SK-N-SH (cell line): ENCODE measurements around the gene TEKTIP1. TPM values are rescaled to one million over a fixed set of nuclear protein-coding genes. Genes with fewer than 3 reads are reported as not detected.
"Not testable (repeated sequence)": the region's sequence is repeated elsewhere in the genome, so short reads cannot be mapped to it uniquely, and the experiment has no call there.

Experiments used
- CTCF ChIA-PET: fragments of 300-600, 350-600 bp; formaldehyde crosslinking; extraction: SDS; loops from one replicate; lab custom pipeline; 2021; lab: Yijun Ruan, JAX
- POLR2A ChIA-PET: fragments of 350-600 bp; sonication (Branson Sonifier 250); formaldehyde crosslinking; extraction: SDS; loops from one replicate; lab custom pipeline; 2020; ENCODE audit warnings: antibody characterized with exemption, inconsistent platforms; lab: Yijun Ruan, JAX
- DNase-seq: peaks from one replicate; pipeline ENCODE4 v3.0.0; 2012
- H2AFZ ChIP-seq: fragments of 200-600 bp; sonication (generic); 2 replicates; pipeline ENCODE4 v1.8.1; 2016; ENCODE audit warnings: antibody characterized with exemption, mild to moderate bottlenecking, low read depth
- H3F3A ChIP-seq: fragments of 200-600 bp; sonication (generic); replicated peaks from 2 replicates; pipeline ENCODE3; 2016; ENCODE audit warnings: antibody characterized with exemption, mild to moderate bottlenecking; ENCODE audit not compliant: insufficient read depth
- H3K27ac ChIP-seq, 2 experiments: fragments of 200-500 bp in 1 of 2; fragments of 200-600 bp in 1 of 2; sonication (Bioruptor generic) in 1 of 2; sonication (generic), shearing (Covaris generic) in 1 of 2; 2 replicates each; pipeline versions ENCODE4 v1.5.1 to v1.6.1; 2014 to 2016; ENCODE audit warnings: low read depth in 2 of 2, inconsistent platforms in 1 of 2, low read length in 1 of 2, mild to moderate bottlenecking in 1 of 2, mixed read lengths in 1 of 2
- H3K27me3 ChIP-seq: fragments of 200-600 bp; sonication (generic), shearing (Covaris generic); 2 replicates; pipeline ENCODE4 v1.6.1; 2016; ENCODE audit warnings: mixed run types; ENCODE audit not compliant: insufficient read depth
- H3K36me3 ChIP-seq, 2 experiments: fragments of 200-500 bp in 1 of 2; fragments of 200-600 bp in 1 of 2; sonication (Bioruptor generic) in 1 of 2; sonication (generic) in 1 of 2; replicated peaks in 1 of 2; 2 replicates each; pipeline versions ENCODE3 to v1.5.1; 2014 to 2016; ENCODE audit warnings: low read length in 1 of 2, mild to moderate bottlenecking in 1 of 2; ENCODE audit not compliant: insufficient read depth in 2 of 2, control insufficient read depth in 1 of 2
- H3K4me1 ChIP-seq, 2 experiments: fragments of 200-500 bp in 1 of 2; fragments of 200-600 bp in 1 of 2; sonication (Bioruptor generic) in 1 of 2; sonication (generic), shearing (Covaris generic) in 1 of 2; 2 replicates each; pipeline versions ENCODE4 v1.5.1 to v1.6.1; 2014 to 2016; ENCODE audit warnings: low read depth in 1 of 2, low read length in 1 of 2, mixed run types in 1 of 2; ENCODE audit not compliant: insufficient read depth in 2 of 2, control insufficient read depth in 1 of 2
- H3K4me2 ChIP-seq: fragments of 200-600 bp; sonication (generic), shearing (Covaris generic); 2 replicates; pipeline ENCODE4 v1.6.1; 2017; ENCODE audit warnings: mixed run types
- H3K4me3 ChIP-seq, 2 experiments: fragments of 200-500 bp in 1 of 2; fragments of 200-600 bp in 1 of 2; sonication (Bioruptor generic) in 1 of 2; sonication (generic), shearing (Covaris generic) in 1 of 2; 2 replicates each; pipeline versions ENCODE4 v1.5.1 to v1.8.1; 2014 to 2016; ENCODE audit warnings: low read depth in 2 of 2, inconsistent platforms in 1 of 2, low read length in 1 of 2, mild to moderate bottlenecking in 1 of 2, mixed read lengths in 1 of 2, moderate library complexity in 1 of 2
- H3K79me2 ChIP-seq: fragments of 200-600 bp; sonication (generic); 2 replicates; pipeline ENCODE4 v1.8.1; 2017; ENCODE audit warnings: mild to moderate bottlenecking; ENCODE audit not compliant: insufficient read depth
- H3K9ac ChIP-seq: fragments of 200-600 bp; sonication (generic); 2 replicates; pipeline ENCODE4 v1.6.1; 2017; ENCODE audit warnings: mixed run types
- H3K9me2 ChIP-seq: fragments of 200-600 bp; sonication (generic); 2 replicates; pipeline ENCODE4 v1.6.1; 2017; ENCODE audit warnings: mixed run types
- H3K9me3 ChIP-seq: fragments of 200-600 bp; sonication (generic); 2 replicates; pipeline ENCODE4 v1.6.1; 2017; ENCODE audit warnings: mixed run types, mild to moderate bottlenecking, moderate library complexity
- H4K20me1 ChIP-seq: fragments of 200-600 bp; sonication (generic); 2 replicates; pipeline ENCODE4 v1.6.1; 2017; ENCODE audit warnings: mild to moderate bottlenecking, mixed run types; ENCODE audit not compliant: insufficient read depth
- CHD2 ChIP-seq: fragments of 150-350 bp; IDR thresholded peaks from 2 replicates; pipeline ENCODE4 v1.6.1; 2018; ENCODE audit warnings: low read length; ENCODE audit not compliant: partially characterized antibody
- FOXM1 ChIP-seq: IDR thresholded peaks from 2 replicates; pipeline ENCODE4 v1.4.0; 2012; ENCODE audit warnings: low read depth, mild to moderate bottlenecking
- GABPA ChIP-seq: IDR thresholded peaks from 2 replicates; pipeline ENCODE4 v1.4.0; 2012; ENCODE audit warnings: low read depth, mild to moderate bottlenecking
- GATA2 ChIP-seq: sonication (generic); formaldehyde crosslinking; IDR thresholded peaks from 2 replicates; pipeline ENCODE4 v1.5.0; 2020; ENCODE audit warnings: mild to moderate bottlenecking, missing genetic modification reagents
- MXI1 ChIP-seq: IDR thresholded peaks from 2 replicates; pipeline ENCODE4 v1.6.1; 2012; ENCODE audit warnings: mild to moderate bottlenecking, low read depth, low read length, improper control_type of control experiment
- NRF1 ChIP-seq: IDR thresholded peaks from 2 replicates; pipeline ENCODE4 v1.6.1; 2012; ENCODE audit warnings: low read depth, mild to moderate bottlenecking, low read length
- RAD21 ChIP-seq: IDR thresholded peaks from 2 replicates; pipeline ENCODE4 v1.6.1; 2012; ENCODE audit warnings: mild to moderate bottlenecking, low read length
- SIN3A ChIP-seq: IDR thresholded peaks from 2 replicates; pipeline ENCODE4 v1.6.1; 2012; ENCODE audit warnings: low read depth, mild to moderate bottlenecking, low read length, moderate library complexity, borderline replicate concordance
- TCF12 ChIP-seq: IDR thresholded peaks from 2 replicates; pipeline ENCODE4 v1.4.0; 2012
- WGBS: methylation state at CpG from one replicate; pipeline ENCODE4 v1.1.6; 2017; ENCODE audit warnings: low lambda C conversion rate; 5-methylcytosine and 5-hydroxymethylcytosine counted together
- polyA plus RNA-seq, 3 experiments: library from polyadenylated mRNA; depleted of rRNA; stranded (reverse); fragments of >200 nt; gene quantifications; 2 replicates each; pipeline ENCODE4 v1.2.3, GENCODE V29; 2012
- TF ChIP-seq, protein P1 (sequence below): IDR thresholded peaks from 2 replicates; pipeline ENCODE4 v1.4.0; 2012; ENCODE audit warnings: low read depth, borderline replicate concordance
- TF ChIP-seq, protein P2 (sequence below): fragments of 200-600 bp; sonication (generic); IDR thresholded peaks from 2 replicates; pipeline ENCODE4 v1.6.1; 2017; ENCODE audit warnings: antibody characterized with exemption, mild to moderate bottlenecking, moderate library complexity
- TF ChIP-seq, protein P3 (sequence below): IDR thresholded peaks from 2 replicates; pipeline ENCODE4 v1.6.1; 2012; ENCODE audit warnings: mild to moderate bottlenecking, low read depth, low read length, moderate library complexity

Gene TEKTIP1
- polyA plus RNA-seq, 1 of the 3 experiments (the other 2 are of a cell fraction), result 0.12 TPM

DNA sequence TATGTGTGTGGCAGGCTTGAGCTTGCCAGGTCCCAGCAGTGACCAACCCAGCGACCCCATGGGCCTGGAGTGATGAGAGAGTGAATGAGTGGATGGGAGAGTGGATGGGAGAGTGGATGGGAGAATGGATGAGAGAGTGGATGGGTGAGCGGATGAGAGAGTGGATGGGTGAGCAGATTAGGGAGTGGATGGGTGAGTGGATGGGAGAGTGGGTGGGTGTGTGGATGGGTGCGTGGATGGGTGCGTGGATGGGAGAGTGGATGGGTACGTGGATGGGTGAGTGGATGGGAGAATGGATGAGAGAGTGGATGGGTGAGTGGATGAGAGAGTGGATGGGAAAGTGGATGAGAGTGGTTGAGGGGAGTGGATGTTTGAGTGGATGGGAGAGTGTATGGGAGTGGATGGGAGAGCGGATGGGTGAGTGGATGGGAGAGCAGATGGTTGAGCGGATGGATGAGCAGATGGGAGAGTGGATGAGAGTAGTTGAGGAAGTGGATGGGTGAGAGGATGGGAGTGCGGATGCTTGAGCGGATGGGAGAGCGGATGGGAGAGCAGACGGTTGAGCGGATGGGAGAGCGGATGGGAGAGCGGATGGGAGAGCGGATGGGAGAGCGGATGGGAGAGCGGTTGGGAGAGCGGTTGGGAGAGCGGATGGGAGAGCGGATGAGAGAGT is 10.3 kb upstream of the TEKTIP1 start:
- no peaks in the 10 kb centered on the region for H3K4me1 ChIP-seq
- H3K9ac ChIP-seq, result no peak overlapping the region

DNA sequence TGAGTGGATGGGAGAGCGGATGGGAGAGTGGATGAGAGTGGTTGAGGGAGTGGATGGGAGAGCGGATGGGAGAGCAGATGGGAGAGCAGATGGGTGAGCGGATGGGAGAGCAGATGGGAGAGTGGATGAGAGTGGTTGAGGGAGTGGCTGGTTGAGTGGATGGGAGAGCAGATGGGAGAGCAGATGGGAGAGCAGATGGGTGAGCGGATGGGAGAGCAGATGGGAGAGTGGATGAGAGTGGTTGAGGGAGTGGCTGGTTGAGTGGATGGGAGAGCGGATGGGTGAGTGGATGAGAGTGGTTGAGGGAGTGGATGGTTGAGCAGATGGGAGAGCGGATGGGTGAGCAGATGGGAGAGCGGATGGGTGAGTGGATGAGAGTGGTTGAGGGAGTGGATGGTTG is 9.7 kb upstream of the TEKTIP1 start:
- H3F3A ChIP-seq, H3K4me3 ChIP-seq, H3K9ac ChIP-seq, DNase-seq, CTCF ChIA-PET, H3K9me2 ChIP-seq, H3K79me2 ChIP-seq, H3K27ac ChIP-seq, H3K27me3 ChIP-seq, H3K9me3 ChIP-seq, H2AFZ ChIP-seq, H4K20me1 ChIP-seq, POLR2A ChIA-PET, H3K4me2 ChIP-seq, H3K4me1 ChIP-seq: not testable (repeated sequence)
- peaks cover 4 to 45% of the 10 kb centered on the region in 2 experiments for H3K36me3 ChIP-seq
- WGBS, result over 99% methylated on average over 7 of the region's 7 CpGs

More for the DNA sequence above, 10.3 kb upstream of the TEKTIP1 start:
- no peaks in the 10 kb centered on the region for H3F3A ChIP-seq
- ChIA-PET POLR2A (no interaction called here), CTCF (interaction anchor here (0.7 to 1.2 kb wide), 3 partner anchors 12 to 17 kb away, joined by 3 to 4 read pairs (median 3); no protein-coding TSS in a partner anchor)
- H3K9me3 ChIP-seq, result no peaks in the 10 kb centered on the region
- H3K4me2 ChIP-seq, result no peak overlapping the region
- H3K36me3 ChIP-seq, result peaks cover 4 to 48% of the 10 kb centered on the region in 2 experiments
- peaks cover 6% of the 10 kb centered on the region; the same call in 1 of the 2 replicates for H3K79me2 ChIP-seq
- H3K4me3 ChIP-seq, result no peak overlapping the region
- no peaks in the 10 kb centered on the region for H3K27me3 ChIP-seq
- 98% methylated on average over 20 of the region's 20 CpGs for WGBS
- no peak for DNase-seq
- peaks cover 7% of the 10 kb centered on the region; the same call in 1 of the 2 replicates for H4K20me1 ChIP-seq
- no peak overlapping the region for H3K27ac ChIP-seq
- H3K9me2 ChIP-seq, result no peaks in the 10 kb centered on the region
- no peak for TF ChIP-seq GABPA
- TF ChIP-seq SIN3A, result no peak
- TF ChIP-seq, protein P1, sequence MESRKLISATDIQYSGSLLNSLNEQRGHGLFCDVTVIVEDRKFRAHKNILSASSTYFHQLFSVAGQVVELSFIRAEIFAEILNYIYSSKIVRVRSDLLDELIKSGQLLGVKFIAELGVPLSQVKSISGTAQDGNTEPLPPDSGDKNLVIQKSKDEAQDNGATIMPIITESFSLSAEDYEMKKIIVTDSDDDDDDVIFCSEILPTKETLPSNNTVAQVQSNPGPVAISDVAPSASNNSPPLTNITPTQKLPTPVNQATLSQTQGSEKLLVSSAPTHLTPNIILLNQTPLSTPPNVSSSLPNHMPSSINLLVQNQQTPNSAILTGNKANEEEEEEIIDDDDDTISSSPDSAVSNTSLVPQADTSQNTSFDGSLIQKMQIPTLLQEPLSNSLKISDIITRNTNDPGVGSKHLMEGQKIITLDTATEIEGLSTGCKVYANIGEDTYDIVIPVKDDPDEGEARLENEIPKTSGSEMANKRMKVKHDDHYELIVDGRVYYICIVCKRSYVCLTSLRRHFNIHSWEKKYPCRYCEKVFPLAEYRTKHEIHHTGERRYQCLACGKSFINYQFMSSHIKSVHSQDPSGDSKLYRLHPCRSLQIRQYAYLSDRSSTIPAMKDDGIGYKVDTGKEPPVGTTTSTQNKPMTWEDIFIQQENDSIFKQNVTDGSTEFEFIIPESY, result no peak
- TF ChIP-seq, protein P2, sequence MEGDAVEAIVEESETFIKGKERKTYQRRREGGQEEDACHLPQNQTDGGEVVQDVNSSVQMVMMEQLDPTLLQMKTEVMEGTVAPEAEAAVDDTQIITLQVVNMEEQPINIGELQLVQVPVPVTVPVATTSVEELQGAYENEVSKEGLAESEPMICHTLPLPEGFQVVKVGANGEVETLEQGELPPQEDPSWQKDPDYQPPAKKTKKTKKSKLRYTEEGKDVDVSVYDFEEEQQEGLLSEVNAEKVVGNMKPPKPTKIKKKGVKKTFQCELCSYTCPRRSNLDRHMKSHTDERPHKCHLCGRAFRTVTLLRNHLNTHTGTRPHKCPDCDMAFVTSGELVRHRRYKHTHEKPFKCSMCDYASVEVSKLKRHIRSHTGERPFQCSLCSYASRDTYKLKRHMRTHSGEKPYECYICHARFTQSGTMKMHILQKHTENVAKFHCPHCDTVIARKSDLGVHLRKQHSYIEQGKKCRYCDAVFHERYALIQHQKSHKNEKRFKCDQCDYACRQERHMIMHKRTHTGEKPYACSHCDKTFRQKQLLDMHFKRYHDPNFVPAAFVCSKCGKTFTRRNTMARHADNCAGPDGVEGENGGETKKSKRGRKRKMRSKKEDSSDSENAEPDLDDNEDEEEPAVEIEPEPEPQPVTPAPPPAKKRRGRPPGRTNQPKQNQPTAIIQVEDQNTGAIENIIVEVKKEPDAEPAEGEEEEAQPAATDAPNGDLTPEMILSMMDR, result no peak
- no peak for TF ChIP-seq FOXM1
- no peak for TF ChIP-seq TCF12
- H2AFZ ChIP-seq, result no peak overlapping the region

DNA sequence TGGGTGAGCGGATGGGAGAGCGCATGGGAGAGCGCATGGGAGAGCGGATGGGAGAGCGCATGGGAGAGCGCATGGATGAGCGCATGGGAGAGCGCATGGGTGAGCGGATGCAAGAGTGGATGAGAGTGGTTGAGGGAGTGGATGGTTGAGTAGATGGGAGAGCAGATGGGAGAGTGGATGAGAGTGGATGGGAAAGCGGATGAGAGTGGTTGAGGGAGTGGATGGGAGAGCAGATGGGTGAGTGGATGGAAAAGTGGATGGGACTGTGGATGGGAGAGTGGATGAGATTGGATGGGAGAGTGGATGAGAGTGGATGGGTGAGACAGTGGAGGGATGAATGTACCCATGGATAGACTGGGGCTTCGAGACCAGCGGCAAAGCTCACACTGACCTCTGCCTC is 8.6 kb upstream of the TEKTIP1 start:
- H3K9ac ChIP-seq, result no peak overlapping the region
- no peaks in the 10 kb centered on the region for H3K9me3 ChIP-seq
- H3K36me3 ChIP-seq, result peaks cover 4 to 50% of the 10 kb centered on the region in 2 experiments
- H3K27ac ChIP-seq, result no peak overlapping the region
- no peaks in the 10 kb centered on the region for H3F3A ChIP-seq
- 98% methylated on average over 12 of the region's 12 CpGs for WGBS
- ChIA-PET CTCF (no interaction called here), POLR2A (no interaction called here)
- H4K20me1 ChIP-seq, result peaks cover 3% of the 10 kb centered on the region; the same call in 1 of the 2 replicates
- no peaks in the 10 kb centered on the region for H3K4me1 ChIP-seq
- H3K4me2 ChIP-seq, result no peak overlapping the region
- H3K27me3 ChIP-seq, result no peaks in the 10 kb centered on the region
- no peak overlapping the region for H3K4me3 ChIP-seq
- DNase-seq, result no peak
- no peaks in the 10 kb centered on the region for H3K9me2 ChIP-seq
- no peaks in the 10 kb centered on the region for H3K79me2 ChIP-seq
- H2AFZ ChIP-seq, result no peak overlapping the region
- TF ChIP-seq RAD21 (no peak), MXI1 (no peak), CHD2 (no peak), GATA2 (no peak), NRF1 (no peak), SIN3A (no peak)
- TF ChIP-seq, protein P3, sequence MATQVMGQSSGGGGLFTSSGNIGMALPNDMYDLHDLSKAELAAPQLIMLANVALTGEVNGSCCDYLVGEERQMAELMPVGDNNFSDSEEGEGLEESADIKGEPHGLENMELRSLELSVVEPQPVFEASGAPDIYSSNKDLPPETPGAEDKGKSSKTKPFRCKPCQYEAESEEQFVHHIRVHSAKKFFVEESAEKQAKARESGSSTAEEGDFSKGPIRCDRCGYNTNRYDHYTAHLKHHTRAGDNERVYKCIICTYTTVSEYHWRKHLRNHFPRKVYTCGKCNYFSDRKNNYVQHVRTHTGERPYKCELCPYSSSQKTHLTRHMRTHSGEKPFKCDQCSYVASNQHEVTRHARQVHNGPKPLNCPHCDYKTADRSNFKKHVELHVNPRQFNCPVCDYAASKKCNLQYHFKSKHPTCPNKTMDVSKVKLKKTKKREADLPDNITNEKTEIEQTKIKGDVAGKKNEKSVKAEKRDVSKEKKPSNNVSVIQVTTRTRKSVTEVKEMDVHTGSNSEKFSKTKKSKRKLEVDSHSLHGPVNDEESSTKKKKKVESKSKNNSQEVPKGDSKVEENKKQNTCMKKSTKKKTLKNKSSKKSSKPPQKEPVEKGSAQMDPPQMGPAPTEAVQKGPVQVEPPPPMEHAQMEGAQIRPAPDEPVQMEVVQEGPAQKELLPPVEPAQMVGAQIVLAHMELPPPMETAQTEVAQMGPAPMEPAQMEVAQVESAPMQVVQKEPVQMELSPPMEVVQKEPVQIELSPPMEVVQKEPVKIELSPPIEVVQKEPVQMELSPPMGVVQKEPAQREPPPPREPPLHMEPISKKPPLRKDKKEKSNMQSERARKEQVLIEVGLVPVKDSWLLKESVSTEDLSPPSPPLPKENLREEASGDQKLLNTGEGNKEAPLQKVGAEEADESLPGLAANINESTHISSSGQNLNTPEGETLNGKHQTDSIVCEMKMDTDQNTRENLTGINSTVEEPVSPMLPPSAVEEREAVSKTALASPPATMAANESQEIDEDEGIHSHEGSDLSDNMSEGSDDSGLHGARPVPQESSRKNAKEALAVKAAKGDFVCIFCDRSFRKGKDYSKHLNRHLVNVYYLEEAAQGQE, result no peak
